IMR-90 (cell line): Measurements from ENCODE around the gene SFR1. TPM values are rescaled to one million over a fixed set of nuclear protein-coding genes. Genes with fewer than 3 reads are reported as not detected.

Source experiments
- ATAC-seq: fragments of 200-7000 bp; cut with Tn5 transposase; 2 replicates; pipeline ENCODE4 v1.9.1; 2020; ENCODE audit warnings: low read depth, mild to moderate bottlenecking, moderate library complexity
- BruUV-seq: library from RNA; stranded (reverse); fragments of 400-500 nt; replicated peaks from 2 replicates; lab custom pipeline; 2021; lab: Mats Ljungman, UMichigan
- CTCF ChIA-PET: fragments of 300-600 bp; formaldehyde crosslinking; extraction: SDS; loops from one replicate; lab custom pipeline; 2021; ENCODE audit warnings: antibody characterized with exemption; lab: Yijun Ruan, JAX
- POLR2A ChIA-PET: fragments of 300-600 bp; sonication (Branson Sonifier 250); formaldehyde crosslinking; loops from one replicate; lab custom pipeline; 2022; ENCODE audit warnings: antibody characterized with exemption; ENCODE audit not compliant: unreplicated experiment; lab: Charles Lee
- DNase-seq: peaks from one replicate; pipeline ENCODE4 v3.0.0; 2013
- H2AFZ ChIP-seq: replicated peaks from 2 replicates; pipeline ENCODE3; 2013; ENCODE audit warnings: low read length, mild to moderate bottlenecking; ENCODE audit not compliant: poor library complexity
- H2AK5ac ChIP-seq: 2 replicates; pipeline ENCODE4 v1.6.1; 2013; ENCODE audit warnings: low read depth, low read length, inconsistent platforms
- H2AK9ac ChIP-seq: replicated peaks from 2 replicates; pipeline ENCODE3; 2013; ENCODE audit warnings: mild to moderate bottlenecking, low read depth, low read length, moderate library complexity; ENCODE audit not compliant: poor library complexity
- H2BK120ac ChIP-seq: 2 replicates; pipeline ENCODE4 v1.6.1; 2013; ENCODE audit warnings: low read depth, low read length, inconsistent platforms
- H2BK15ac ChIP-seq: 3 replicates; pipeline ENCODE4 v1.6.1; 2013; ENCODE audit warnings: low read depth, low read length, inconsistent platforms
- H2BK20ac ChIP-seq: 2 replicates; pipeline ENCODE4 v1.6.1; 2013; ENCODE audit warnings: low read depth, mild to moderate bottlenecking, inconsistent platforms, low read length, moderate library complexity
- H2BK5ac ChIP-seq: 2 replicates; pipeline ENCODE4 v1.6.1; 2013; ENCODE audit warnings: mild to moderate bottlenecking, low read depth, low read length, inconsistent platforms; ENCODE audit not compliant: poor library complexity, severe bottlenecking
- H3K14ac ChIP-seq: replicated peaks from 2 replicates; pipeline ENCODE4 v1.6.1; 2013; ENCODE audit warnings: low read depth, low read length, inconsistent platforms
- H3K18ac ChIP-seq: 2 replicates; pipeline ENCODE4 v1.6.1; 2013; ENCODE audit warnings: low read depth, low read length, control low read depth
- H3K23ac ChIP-seq: 2 replicates; pipeline ENCODE4 v1.6.1; 2013; ENCODE audit warnings: low read depth, low read length, inconsistent platforms
- H3K27ac ChIP-seq: 2 replicates; pipeline ENCODE4 v1.5.1; 2013; ENCODE audit warnings: mild to moderate bottlenecking, control low read depth, low read length; ENCODE audit not compliant: insufficient read depth
- H3K27me3 ChIP-seq: 2 replicates; pipeline ENCODE4 v1.6.1; 2013; ENCODE audit warnings: low read length; ENCODE audit not compliant: control insufficient read depth, insufficient read depth
- H3K36me3 ChIP-seq: 2 replicates; pipeline ENCODE4 v1.6.1; 2013; ENCODE audit warnings: low read length, mixed read lengths; ENCODE audit not compliant: control insufficient read depth, insufficient read depth
- H3K4ac ChIP-seq: 2 replicates; pipeline ENCODE4 v1.6.1; 2013; ENCODE audit warnings: low read depth, low read length, inconsistent platforms
- H3K4me1 ChIP-seq: 2 replicates; pipeline ENCODE4 v1.6.1; 2013; ENCODE audit warnings: low read length, mixed read lengths; ENCODE audit not compliant: control insufficient read depth, insufficient read depth
- H3K4me2 ChIP-seq: 2 replicates; pipeline ENCODE4 v1.6.1; 2013; ENCODE audit warnings: low read depth, mild to moderate bottlenecking, control low read depth, low read length, moderate library complexity
- H3K4me3 ChIP-seq: 2 replicates; pipeline ENCODE4 v1.5.1; 2013; ENCODE audit warnings: low read depth, mild to moderate bottlenecking, control low read depth, low read length, moderate library complexity; ENCODE audit not compliant: insufficient read depth
- H3K56ac ChIP-seq: 2 replicates; pipeline ENCODE4 v1.6.1; 2013; ENCODE audit warnings: low read length, inconsistent platforms; ENCODE audit not compliant: insufficient read depth; ENCODE audit errors: extremely low read depth
- H3K79me1 ChIP-seq, 2 experiments: 2 replicates each; pipeline ENCODE4 v1.6.1; 2013; ENCODE audit warnings: low read length in 2 of 2, inconsistent platforms in 1 of 2, low read depth in 1 of 2
- H3K9ac ChIP-seq: 2 replicates; pipeline ENCODE4 v1.6.1; 2013; ENCODE audit warnings: low read depth, low read length, control low read depth
- H3K9me1 ChIP-seq: 2 replicates; pipeline ENCODE4 v1.6.1; 2013; ENCODE audit warnings: low read length, inconsistent platforms; ENCODE audit not compliant: insufficient read depth
- H3K9me3 ChIP-seq: 2 replicates; pipeline ENCODE4 v1.6.1; 2013; ENCODE audit warnings: low read length; ENCODE audit not compliant: control insufficient read depth, insufficient read depth
- H4K20me1 ChIP-seq: 2 replicates; pipeline ENCODE4 v1.6.1; 2013; ENCODE audit warnings: low read length, inconsistent platforms; ENCODE audit not compliant: insufficient read depth
- H4K5ac ChIP-seq: 2 replicates; pipeline ENCODE4 v1.6.1; 2013; ENCODE audit warnings: mild to moderate bottlenecking, low read depth, low read length, control low read depth
- H4K8ac ChIP-seq, 2 experiments: 2 replicates each; pipeline ENCODE4 v1.6.1; 2013; ENCODE audit warnings: low read depth in 2 of 2, low read length in 2 of 2, control low read depth in 1 of 2, inconsistent platforms in 1 of 2
- H4K91ac ChIP-seq: 2 replicates; pipeline ENCODE4 v1.6.1; 2013; ENCODE audit warnings: low read depth, low read length, inconsistent platforms; ENCODE audit not compliant: insufficient read depth
- BHLHE40 ChIP-seq: fragments of 150-350 bp; IDR thresholded peaks from 2 replicates; pipeline ENCODE4 v1.6.1; 2016; ENCODE audit warnings: mild to moderate bottlenecking, low read depth, low read length
- CHD1 ChIP-seq: IDR thresholded peaks from 2 replicates; pipeline ENCODE4 v1.6.1; 2012; ENCODE audit warnings: low read depth, low read length, improper control_type of control experiment
- MXI1 ChIP-seq: IDR thresholded peaks from 2 replicates; pipeline ENCODE4 v1.6.1; 2012; ENCODE audit warnings: low read depth, mild to moderate bottlenecking, low read length, moderate library complexity, borderline replicate concordance
- NFE2L2 ChIP-seq: fragments of 150-350 bp; IDR thresholded peaks from 2 replicates; pipeline ENCODE4 v1.6.1; 2016; ENCODE audit warnings: low read depth, mild to moderate bottlenecking, low read length
- POLR2A ChIP-seq: IDR thresholded peaks from 2 replicates; pipeline ENCODE4 v1.6.1; 2012; ENCODE audit warnings: mild to moderate bottlenecking, low read depth, low read length
- WGBS, 2 experiments: methylation state at CpG; one replicate each; pipeline versions ENCODE4 v1.1.5 to v1.1.7; 2013; ENCODE audit warnings: missing lambda C conversion rate in 2 of 2; ENCODE audit not compliant: insufficient read length in 1 of 2; ENCODE audit errors: extremely low coverage in 2 of 2; 5-methylcytosine and 5-hydroxymethylcytosine counted together
- dilution Hi-C: fragments of 300-500 bp; cut with HindIII; formaldehyde crosslinking; loops from one replicate; pipeline ENCODE4 v1.14.3; 2018; ENCODE audit warnings: low sequenced_read_pairs; ENCODE audit not compliant: unreplicated experiment
- in situ Hi-C: fragments of 300-500 bp; cut with MboI; formaldehyde crosslinking; loops from 3 replicates; pipeline ENCODE4 v1.14.3; 2019; ENCODE audit warnings: low sequenced_read_pairs, inconsistent platforms, mixed read lengths
- intact Hi-C: fragments of 100-400 bp; cut with micrococcal nuclease; formaldehyde crosslinking; loops from 2 replicates; pipeline ENCODE4 v1.10.0; 2022
- polyA plus RNA-seq, 3 experiments: library from polyadenylated mRNA; depleted of rRNA; stranded (reverse); fragments of >200 nt; gene quantifications; 2 replicates each; pipeline ENCODE4 v1.2.3, GENCODE V29; 2012; ENCODE audit warnings: low replicate concordance in 1 of 3
- total RNA-seq: library from RNA; depleted of rRNA; stranded (reverse); fragments of >200 nt; gene quantifications from 2 replicates; pipeline ENCODE4 v1.2.3, GENCODE V29; 2012
- TF ChIP-seq, protein P1 (sequence below): conservative IDR thresholded peaks from 2 replicates; pipeline ENCODE4 v1.5.1; 2012; ENCODE audit warnings: mild to moderate bottlenecking, low read depth, low read length, improper control_type of control experiment

SFR1 gene
- total and polyA plus RNA-seq, 2 of the 4 experiments (the other 2 are of a cell fraction) = 1.6 to 2.3 TPM

DNA sequence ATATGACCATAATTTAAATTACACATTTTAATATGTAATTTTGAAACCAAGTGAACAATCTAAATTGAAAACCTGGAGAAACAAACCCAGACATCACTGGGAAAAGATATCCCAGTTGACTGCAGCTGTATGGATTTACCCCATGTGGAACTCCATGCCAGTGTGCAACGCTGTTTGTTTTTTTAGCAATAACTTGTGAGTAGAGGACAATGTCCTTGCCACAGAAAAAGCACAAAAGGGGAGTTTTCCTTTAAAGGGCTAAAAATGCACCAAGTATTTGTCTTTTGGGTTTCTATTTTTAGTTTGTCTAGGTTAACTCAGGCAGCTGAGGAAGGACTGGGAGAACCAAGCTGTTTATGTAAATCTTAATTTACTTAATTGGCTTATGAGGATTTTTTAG, 21.2 kb upstream of the SFR1 start:
- in situ Hi-C loops (no loop called here), dilution Hi-C loops (no loop called here), intact Hi-C loops (no loop called here)
- peaks cover 2% of the 10 kb centered on the region; the same call in 1 of the 2 replicates for H3K4me1 ChIP-seq
- H3K9ac ChIP-seq = no peak overlapping the region
- H3K4me2 ChIP-seq = no peak overlapping the region
- peak overlapping the region; percentile 16; the same call in 1 of the 2 replicates for H3K18ac ChIP-seq
- peak overlapping the region; percentile 27; the same call in 1 of the 2 replicates for H2BK120ac ChIP-seq
- H2AK9ac ChIP-seq = no peak overlapping the region
- no peak overlapping the region for H3K27ac ChIP-seq
- peaks cover 3% of the 10 kb centered on the region; the same call in 1 of the 2 replicates for H3K9me1 ChIP-seq
- H3K9me3 ChIP-seq = no peaks in the 10 kb centered on the region
- no peak overlapping the region for H4K5ac ChIP-seq
- H3K23ac ChIP-seq = no peak overlapping the region
- CTCF ChIA-PET = no interaction called here
- no peaks in the 10 kb centered on the region for H4K20me1 ChIP-seq
- WGBS, 2 experiments = no CpG with 5 or more reads among the region's 1 CpG
- peak overlapping the region in 1 of 2 experiments; percentile 57; a peak in 1 of 4 replicates for H4K8ac ChIP-seq
- POLR2A ChIA-PET = interaction anchor here (0.6 kb wide), 2 partner anchors 10 to 198 kb away, joined by 3 read pairs; no protein-coding TSS in a partner anchor
- DNase-seq (no peak), ATAC-seq (no peak)
- no peaks in the 10 kb centered on the region for H3K36me3 ChIP-seq
- no peak overlapping the region for H3K14ac ChIP-seq
- no peaks in the 10 kb centered on the region for H3K79me1 ChIP-seq
- no TSS peak for BruUV-seq
- peak overlapping the region; percentile 22; the same call in 1 of the 2 replicates for H3K4ac ChIP-seq
- H3K27me3 ChIP-seq = no peaks in the 10 kb centered on the region
- TF ChIP-seq, protein P1, sequence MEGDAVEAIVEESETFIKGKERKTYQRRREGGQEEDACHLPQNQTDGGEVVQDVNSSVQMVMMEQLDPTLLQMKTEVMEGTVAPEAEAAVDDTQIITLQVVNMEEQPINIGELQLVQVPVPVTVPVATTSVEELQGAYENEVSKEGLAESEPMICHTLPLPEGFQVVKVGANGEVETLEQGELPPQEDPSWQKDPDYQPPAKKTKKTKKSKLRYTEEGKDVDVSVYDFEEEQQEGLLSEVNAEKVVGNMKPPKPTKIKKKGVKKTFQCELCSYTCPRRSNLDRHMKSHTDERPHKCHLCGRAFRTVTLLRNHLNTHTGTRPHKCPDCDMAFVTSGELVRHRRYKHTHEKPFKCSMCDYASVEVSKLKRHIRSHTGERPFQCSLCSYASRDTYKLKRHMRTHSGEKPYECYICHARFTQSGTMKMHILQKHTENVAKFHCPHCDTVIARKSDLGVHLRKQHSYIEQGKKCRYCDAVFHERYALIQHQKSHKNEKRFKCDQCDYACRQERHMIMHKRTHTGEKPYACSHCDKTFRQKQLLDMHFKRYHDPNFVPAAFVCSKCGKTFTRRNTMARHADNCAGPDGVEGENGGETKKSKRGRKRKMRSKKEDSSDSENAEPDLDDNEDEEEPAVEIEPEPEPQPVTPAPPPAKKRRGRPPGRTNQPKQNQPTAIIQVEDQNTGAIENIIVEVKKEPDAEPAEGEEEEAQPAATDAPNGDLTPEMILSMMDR = no peak
- TF ChIP-seq NFE2L2 (no peak), MXI1 (no peak), CHD1 (no peak), BHLHE40 (no peak), POLR2A (no peak)
- H2AFZ ChIP-seq = no peak overlapping the region
- H2AK5ac ChIP-seq = no peak overlapping the region
- no peak overlapping the region for H4K91ac ChIP-seq
- H2BK5ac ChIP-seq = no peak overlapping the region
- no peak overlapping the region; the same call in 2 of the 3 replicates for H2BK15ac ChIP-seq
- H3K56ac ChIP-seq = no peak overlapping the region
- H2BK20ac ChIP-seq = peak overlapping the region; percentile 55; the same call in 1 of the 2 replicates
- H3K4me3 ChIP-seq = no peak overlapping the region
